GM12878 (cell line): ENCODE data around the gene PRPS1. TPM values are rescaled to one million over a fixed set of nuclear protein-coding genes. Genes with fewer than 3 reads are reported as not detected.
"Not testable (repeated sequence)": the region's sequence is repeated elsewhere in the genome, so short reads cannot be mapped to it uniquely, and the experiment has no call there.

Experiments used
- ATAC-seq: fragments of 200-7000 bp; cut with Tn5 transposase; 3 replicates; pipeline ENCODE4 v1.9.1; 2020; ENCODE audit warnings: mild to moderate bottlenecking, moderate library complexity
- BruUV-seq: library from RNA; stranded (reverse); fragments of 400-500 nt; replicated peaks from 2 replicates; lab custom pipeline; 2021; lab: Mats Ljungman, UMichigan
- CTCF ChIA-PET: fragments of 300-600 bp; sonication (Branson Sonifier 250); formaldehyde crosslinking; extraction: SDS; loops from one replicate; lab custom pipeline; 2021; ENCODE audit warnings: inconsistent platforms; lab: Yijun Ruan, JAX
- POLR2A ChIA-PET: fragments of 350-600 bp; formaldehyde crosslinking; extraction: SDS; loops from one replicate; lab custom pipeline; 2021; ENCODE audit warnings: inconsistent platforms; lab: Charles Lee
- RAD21 ChIA-PET: fragments of 300-600 bp; sonication (Branson Sonifier 250); formaldehyde crosslinking; loops from one replicate; lab custom pipeline; 2023; ENCODE audit warnings: antibody characterized with exemption; ENCODE audit not compliant: unreplicated experiment; lab: Charles Lee
- SMC1A ChIA-PET: fragments of 300-600 bp; sonication (Branson Sonifier 250); formaldehyde crosslinking; loops from one replicate; lab custom pipeline; 2023; ENCODE audit not compliant: unreplicated experiment, uncharacterized antibody; lab: Charles Lee
- DNase-seq: peaks from one replicate; pipeline ENCODE4 v3.0.0-alpha.2; 2011; ENCODE audit warnings: low read depth, low spot score
- FAIRE-seq: peaks from 3 replicates; lab custom pipeline; 2011; peaks lifted over from hg19 to GRCh38; lab: Jason Lieb, UNC
- H2AFZ ChIP-seq: 2 replicates; pipeline ENCODE4 v1.6.0; 2011; ENCODE audit warnings: low read depth, low read length, control low read depth; ENCODE audit not compliant: control insufficient read depth
- H3K27ac ChIP-seq: 2 replicates; pipeline ENCODE4 v1.5.1; 2011; ENCODE audit warnings: control low read depth; ENCODE audit not compliant: control insufficient read depth, insufficient read depth
- H3K27me3 ChIP-seq, 2 experiments: replicated peaks in 1 of 2; 2 replicates each; pipeline versions ENCODE4 v1.6.0 to v1.6.1; 2011; ENCODE audit warnings: low read length in 1 of 2; ENCODE audit not compliant: control insufficient read depth in 2 of 2, insufficient read depth in 2 of 2
- H3K36me3 ChIP-seq, 2 experiments: 2 replicates each; pipeline ENCODE4 v1.5.1; 2011; ENCODE audit warnings: low read length in 1 of 2; ENCODE audit not compliant: control insufficient read depth in 2 of 2, insufficient read depth in 2 of 2
- H3K4me1 ChIP-seq: 2 replicates; pipeline ENCODE4 v1.6.1; 2011; ENCODE audit warnings: mild to moderate bottlenecking, low read length, moderate library complexity, mixed read lengths; ENCODE audit not compliant: control insufficient read depth, insufficient read depth
- H3K4me2 ChIP-seq: 2 replicates; pipeline ENCODE4 v1.6.0; 2011; ENCODE audit warnings: control low read depth; ENCODE audit not compliant: control insufficient read depth, insufficient read depth
- H3K4me3 ChIP-seq: fragments of 200-600 bp; sonication (generic); 2 replicates; pipeline ENCODE4 v1.5.1; 2016
- H3K79me2 ChIP-seq: 2 replicates; pipeline ENCODE4 v1.6.0; 2011; ENCODE audit warnings: low read length; ENCODE audit not compliant: control insufficient read depth, insufficient read depth
- H3K9ac ChIP-seq: 2 replicates; pipeline ENCODE4 v1.8.0; 2011; ENCODE audit warnings: low read length, control low read depth, mixed read lengths; ENCODE audit not compliant: control insufficient read depth, insufficient read depth
- H3K9me3 ChIP-seq: replicated peaks from 3 replicates; pipeline ENCODE4 v1.5.1; 2011; ENCODE audit warnings: mild to moderate bottlenecking, low read length; ENCODE audit not compliant: control insufficient read depth, insufficient read depth
- H4K20me1 ChIP-seq: 2 replicates; pipeline ENCODE4 v1.6.0; 2011; ENCODE audit not compliant: control insufficient read depth, insufficient read depth
- BRCA1 ChIP-seq: IDR thresholded peaks from 2 replicates; pipeline ENCODE4 v1.6.1; 2011; ENCODE audit warnings: low read depth, low read length, improper control_type of control experiment
- FOXM1 ChIP-seq: IDR thresholded peaks from 2 replicates; pipeline ENCODE4 v1.6.1; 2012; ENCODE audit warnings: low read depth, mild to moderate bottlenecking, inconsistent platforms, low read length, moderate library complexity
- MTA2 ChIP-seq: fragments of 450-650 bp; IDR thresholded peaks from 2 replicates; pipeline ENCODE4 v1.6.1; 2016; ENCODE audit warnings: low read depth, mild to moderate bottlenecking, moderate library complexity
- MYC ChIP-seq: IDR thresholded peaks from 2 replicates; pipeline ENCODE4 v1.6.1; 2011; ENCODE audit warnings: mild to moderate bottlenecking, low read length, moderate library complexity, inconsistent platforms; ENCODE audit not compliant: insufficient read depth, insufficient replicate concordance, insufficient read length, severe bottlenecking
- SMARCA5 ChIP-seq: fragments of 450-650 bp; IDR thresholded peaks from 2 replicates; pipeline ENCODE4 v1.6.1; 2017; ENCODE audit warnings: mild to moderate bottlenecking
- SP1 ChIP-seq: IDR thresholded peaks from one replicate; pipeline ENCODE4 v1.6.1; 2011; ENCODE audit warnings: low read depth, low read length
- SREBF1 ChIP-seq: IDR thresholded peaks from 2 replicates; pipeline ENCODE4 v1.6.1; 2012; ENCODE audit warnings: mild to moderate bottlenecking, low read length
- TARDBP ChIP-seq: IDR thresholded peaks from 2 replicates; pipeline ENCODE4 v1.6.1; 2016; ENCODE audit warnings: borderline replicate concordance
- WGBS: methylation state at CpG from one replicate; pipeline ENCODE4 v1.1.6; 2016; ENCODE audit warnings: low lambda C conversion rate; ENCODE audit not compliant: insufficient replicate concordance, insufficient coverage; ENCODE audit errors: missing lambda C conversion rate; 5-methylcytosine and 5-hydroxymethylcytosine counted together
- in situ Hi-C: fragments of 300-500 bp; cut with MboI; formaldehyde crosslinking; loops from 9 replicates; pipeline ENCODE4 v1.14.3; 2018; ENCODE audit warnings: mixed read lengths
- intact Hi-C: fragments of 100-400 bp; cut with micrococcal nuclease; formaldehyde crosslinking; loops from one replicate; pipeline ENCODE4 v1.14.2; 2022; ENCODE audit not compliant: unreplicated experiment
- polyA plus RNA-seq, 11 experiments: library from polyadenylated mRNA; depleted of rRNA in 4 of 11; unstranded in 6 of 11; stranded (reverse) in 5 of 11; fragments of >200 nt; fragmentation: Nextera tagmentation in 4 of 11; fragmentation: Illumina TruSeq in 1 of 11; extraction: Ambion mirVana in 4 of 11; extraction: Trizol in 1 of 11; gene quantifications; 1 replicate in 1 of 11; 2 replicates in 10 of 11; pipeline versions ENCODE4 v1.2.1 to v1.2.3, GENCODE V29; 2011 to 2016; ENCODE audit warnings: inconsistent platforms in 2 of 11, missing spikeins in 2 of 11, low read depth in 1 of 11
- total RNA-seq, 4 experiments: library from RNA; depleted of rRNA in 3 of 4; stranded (reverse); fragments of >200 nt in 3 of 4; fragmentation: Illumina TruSeq in 1 of 4; extraction: Trizol in 1 of 4; gene quantifications; 2 replicates each; pipeline versions ENCODE4 v1.2.1 to v1.2.3, GENCODE V29; 2013 to 2021
- TF ChIP-seq, protein P1 (sequence below): fragments of 450-650 bp; formaldehyde crosslinking; IDR thresholded peaks from 2 replicates; pipeline ENCODE4 v1.5.0; 2022; ENCODE audit warnings: mild to moderate bottlenecking, missing genetic modification characterization

PRPS1 gene
- total and polyA plus RNA-seq, 10 of the 15 experiments (the other 5 are each of a cell fraction or from before 2014, with no cell fraction given): 26.5 to 86.5 (median 61.1) TPM

GRCh38 chrX:107685586-107685985 lies 57.3 kb downstream of the PRPS1 start:
- in situ Hi-C loops, intact Hi-C loops, H3K4me3 ChIP-seq, H3K9me3 ChIP-seq, FAIRE-seq, H3K27ac ChIP-seq, H2AFZ ChIP-seq, H3K4me2 ChIP-seq, ATAC-seq, DNase-seq, H4K20me1 ChIP-seq, H3K36me3 ChIP-seq, H3K79me2 ChIP-seq, H3K9ac ChIP-seq, H3K27me3 ChIP-seq: not testable (repeated sequence)
- SMC1A ChIA-PET: interaction anchor here (1.5 to 5.9 kb wide), 6 partner anchors 10 to 31 kb away, joined by 4 to 51 read pairs (median 20); no protein-coding TSS in a partner anchor
- POLR2A ChIA-PET: interaction anchor here (0.7 to 1.8 kb wide), 8 partner anchors 9 to 30 kb away, joined by 3 to 10 read pairs (median 4); no protein-coding TSS in a partner anchor
- TSS peak; percentile 92 for BruUV-seq
- 58% methylated on average over 9 of the region's 9 CpGs for WGBS
- RAD21 ChIA-PET: interaction anchor here (0.7 to 2.8 kb wide), 6 partner anchors 8 to 32 kb away, joined by 3 to 17 read pairs (median 4); no protein-coding TSS in a partner anchor
- peaks cover 18% of the 10 kb centered on the region for H3K4me1 ChIP-seq
- CTCF ChIA-PET: interaction anchor here (1.1 to 2.5 kb wide), 3 partner anchors 10 to 92 kb away, joined by 3 to 6 read pairs (median 6); partner anchors contain the start of gene NCBP2L

DNA sequence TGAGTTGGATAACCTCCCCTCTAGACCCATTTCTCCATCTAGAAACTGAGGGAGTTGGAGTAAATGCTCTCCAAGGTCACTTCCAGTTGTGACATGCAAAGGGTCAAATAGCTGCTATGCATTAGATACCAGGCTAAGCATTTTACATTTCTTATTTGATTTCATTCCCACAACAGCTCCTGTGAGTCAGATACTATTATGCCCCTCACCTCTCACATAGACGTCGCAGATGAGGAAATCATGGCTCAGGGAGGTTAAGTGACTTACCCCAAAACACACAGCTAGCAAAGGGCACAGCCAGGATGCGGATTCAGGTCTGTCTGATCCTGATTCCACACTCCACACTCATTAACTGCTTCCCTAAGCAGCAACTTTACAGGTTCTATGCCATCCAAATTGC lies 57.7 kb downstream of the PRPS1 start:
- DNase-seq: no peak
- Histone ChIP-seq H3K27me3 (no peaks in the 10 kb centered on the region), H3K4me3 (no peak overlapping the region), H3K9ac (no peak overlapping the region), H3K36me3 (no peaks in the 10 kb centered on the region), H3K9me3 (no peaks in the 10 kb centered on the region), H3K27ac (no peak overlapping the region), H3K4me1 (peaks cover 18% of the 10 kb centered on the region), H3K79me2 (no peaks in the 10 kb centered on the region), H4K20me1 (no peaks in the 10 kb centered on the region), H3K4me2 (no peak overlapping the region), H2AFZ (no peak overlapping the region)
- FAIRE-seq: no peak
- in situ Hi-C loops (no loop called here), intact Hi-C loops (no loop called here)
- no peak for ATAC-seq
- RAD21 ChIA-PET: interaction anchor here (1.3 to 2.8 kb wide), 4 partner anchors 9 to 31 kb away, joined by 4 to 17 read pairs (median 6); no protein-coding TSS in a partner anchor
- BruUV-seq: no TSS peak
- 57% methylated on average over 3 of the region's 3 CpGs for WGBS
- POLR2A ChIA-PET: interaction anchor here (0.7 to 1.8 kb wide), 6 partner anchors 9 to 30 kb away, joined by 3 to 10 read pairs (median 4); no protein-coding TSS in a partner anchor
- CTCF ChIA-PET: interaction anchor here (1.1 to 2.7 kb wide), 5 partner anchors 9 to 24 kb away, joined by 3 to 13 read pairs (median 5); no protein-coding TSS in a partner anchor
- SMC1A ChIA-PET: interaction anchor here (2.1 to 5.9 kb wide), 5 partner anchors 11 to 30 kb away, joined by 5 to 51 read pairs (median 25); no protein-coding TSS in a partner anchor
- TF ChIP-seq SREBF1: no peak
- TF ChIP-seq MTA2: no peak
- no peak for TF ChIP-seq FOXM1
- no peak for TF ChIP-seq TARDBP
- no peak for TF ChIP-seq MYC
- no peak for TF ChIP-seq SMARCA5
- no peak for TF ChIP-seq BRCA1
- no peak for TF ChIP-seq SP1
- TF ChIP-seq, protein P1, sequence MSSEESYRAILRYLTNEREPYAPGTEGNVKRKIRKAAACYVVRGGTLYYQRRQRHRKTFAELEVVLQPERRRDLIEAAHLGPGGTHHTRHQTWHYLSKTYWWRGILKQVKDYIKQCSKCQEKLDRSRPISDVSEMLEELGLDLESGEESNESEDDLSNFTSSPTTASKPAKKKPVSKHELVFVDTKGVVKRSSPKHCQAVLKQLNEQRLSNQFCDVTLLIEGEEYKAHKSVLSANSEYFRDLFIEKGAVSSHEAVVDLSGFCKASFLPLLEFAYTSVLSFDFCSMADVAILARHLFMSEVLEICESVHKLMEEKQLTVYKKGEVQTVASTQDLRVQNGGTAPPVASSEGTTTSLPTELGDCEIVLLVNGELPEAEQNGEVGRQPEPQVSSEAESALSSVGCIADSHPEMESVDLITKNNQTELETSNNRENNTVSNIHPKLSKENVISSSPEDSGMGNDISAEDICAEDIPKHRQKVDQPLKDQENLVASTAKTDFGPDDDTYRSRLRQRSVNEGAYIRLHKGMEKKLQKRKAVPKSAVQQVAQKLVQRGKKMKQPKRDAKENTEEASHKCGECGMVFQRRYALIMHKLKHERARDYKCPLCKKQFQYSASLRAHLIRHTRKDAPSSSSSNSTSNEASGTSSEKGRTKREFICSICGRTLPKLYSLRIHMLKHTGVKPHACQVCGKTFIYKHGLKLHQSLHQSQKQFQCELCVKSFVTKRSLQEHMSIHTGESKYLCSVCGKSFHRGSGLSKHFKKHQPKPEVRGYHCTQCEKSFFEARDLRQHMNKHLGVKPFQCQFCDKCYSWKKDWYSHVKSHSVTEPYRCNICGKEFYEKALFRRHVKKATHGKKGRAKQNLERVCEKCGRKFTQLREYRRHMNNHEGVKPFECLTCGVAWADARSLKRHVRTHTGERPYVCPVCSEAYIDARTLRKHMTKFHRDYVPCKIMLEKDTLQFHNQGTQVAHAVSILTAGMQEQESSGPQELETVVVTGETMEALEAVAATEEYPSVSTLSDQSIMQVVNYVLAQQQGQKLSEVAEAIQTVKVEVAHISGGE (CRISPR knock-in tag): no peak
